COLO829 (cell line): Measurements from ENCODE around the gene SPNS1.
A peak's percentile ranks its signal among the peaks of the same experiment; 100 is the strongest.

Experiments used
- DNase-seq: peaks from one replicate; pipeline ENCODE4 v3.0.0; 2012; ENCODE audit warnings: low spot score

Gene SPNS1

GRCh38 chr16:29029168-29029994 is 54.8 kb downstream of the SPNS1 start:
- peak; percentile 45 for DNase-seq

- no peak for DNase-seq
Observed at GRCh38 chr16:29030086-29030840, 55.7 kb downstream of the SPNS1 start.
